ENCODE results near the gene DUOX1. TPM values are rescaled to one million over a fixed set of nuclear protein-coding genes. Genes with fewer than 3 reads are reported as not detected.

DUOX1 gene
- total and polyA plus RNA-seq, 2 donors (not counting 3 experiments of a cell fraction or from before 2014, with no cell fraction given): not detected

DNA sequence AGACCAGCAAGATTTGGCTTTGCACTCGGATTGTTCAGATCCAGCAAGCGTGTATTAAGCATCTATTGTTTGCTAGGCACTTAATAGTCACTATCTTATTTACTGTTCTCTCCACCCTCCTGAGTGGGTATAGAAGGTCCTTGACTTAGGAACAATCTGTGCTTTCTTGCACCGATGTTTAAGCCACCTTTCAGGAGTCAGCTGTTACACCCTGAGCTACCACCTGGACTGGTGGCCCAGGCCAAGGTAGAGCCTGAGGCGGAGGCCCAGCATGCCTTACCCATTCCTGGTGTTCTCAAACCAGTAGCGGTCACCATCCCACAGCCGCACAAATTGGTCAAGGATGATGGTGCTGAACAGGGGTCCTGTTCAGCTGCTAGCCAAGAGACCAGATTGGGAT is 10.0 kb downstream of the DUOX1 start:
- Histone ChIP-seq H3K4me1 (ENCODE audit: control insufficient read depth, extremely low read depth, insufficient read depth, low read length) (no peaks in the 10 kb centered on the region), H3K9me3 (replicated peaks; ENCODE audit: control insufficient read depth, insufficient read depth, low read length) (no peaks in the 10 kb centered on the region), H4K20me1 (replicated peaks; ENCODE audit: control insufficient read depth, extremely low read depth, insufficient read depth, low read length) (no peaks in the 10 kb centered on the region), H3K27me3 (ENCODE audit: control insufficient read depth in 2 of 2, insufficient read depth in 2 of 2, low read length in 2 of 2) (peaks cover 15 to 17% of the 10 kb centered on the region in 2 experiments), H2AFZ (ENCODE audit: low read depth, low read length) (no peak overlapping the region), H3K79me2 (ENCODE audit: control insufficient read depth, insufficient read depth, low read length) (no peaks in the 10 kb centered on the region), H3K27ac (ENCODE audit: insufficient read depth, low read depth, low read length) (no peak overlapping the region), H3K9ac (replicated peaks; ENCODE audit: extremely low read depth, insufficient read depth, low read length) (no peak overlapping the region), H3K9me1 (replicated peaks; ENCODE audit: control insufficient read depth, extremely low read depth, insufficient read depth, low read length) (no peaks in the 10 kb centered on the region), H3K36me3 (ENCODE audit: control insufficient read depth in 2 of 2, extremely low read depth in 1 of 2, insufficient read depth in 2 of 2, low read length in 2 of 2) (no peaks in the 10 kb centered on the region), H3K4me2 (ENCODE audit: insufficient read depth, low read length) (no peak overlapping the region), H3K4me3 (replicated peaks in 1 of 3; ENCODE audit: insufficient read depth in 1 of 3, low read depth in 1 of 3, low read length in 3 of 3) (no peak overlapping the region)
- FAIRE-seq (no peak), DNase-seq (ENCODE audit: low read depth, low spot score) (no peak)
- ChIA-PET POLR2A (no interaction called here), CTCF (interaction anchor here (1.1 to 1.6 kb wide), 2 partner anchors 9 to 13 kb away, joined by 3 to 8 read pairs; no protein-coding TSS in a partner anchor)
- no peak for TF ChIP-seq JUN (IDR thresholded peaks at IDR 0.05; ENCODE audit: borderline replicate concordance, insufficient read depth, insufficient read length, low read depth)
- no peak for TF ChIP-seq POLR2AphosphoS5 (IDR thresholded peaks at IDR 0.05; ENCODE audit: insufficient read depth, low read depth, low read length)
- TF ChIP-seq GATA2 (IDR thresholded peaks at IDR 0.05; ENCODE audit: insufficient read depth, insufficient read length, low read depth, low read length): no peak
- TF ChIP-seq FOS (IDR thresholded peaks at IDR 0.05; ENCODE audit: borderline replicate concordance, insufficient read depth, low read length): no peak
- TF ChIP-seq, protein P1, sequence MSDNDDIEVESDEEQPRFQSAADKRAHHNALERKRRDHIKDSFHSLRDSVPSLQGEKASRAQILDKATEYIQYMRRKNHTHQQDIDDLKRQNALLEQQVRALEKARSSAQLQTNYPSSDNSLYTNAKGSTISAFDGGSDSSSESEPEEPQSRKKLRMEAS (IDR thresholded peaks at IDR 0.05; ENCODE audit: insufficient read depth, insufficient read length): no peak
- TF ChIP-seq, protein P2, sequence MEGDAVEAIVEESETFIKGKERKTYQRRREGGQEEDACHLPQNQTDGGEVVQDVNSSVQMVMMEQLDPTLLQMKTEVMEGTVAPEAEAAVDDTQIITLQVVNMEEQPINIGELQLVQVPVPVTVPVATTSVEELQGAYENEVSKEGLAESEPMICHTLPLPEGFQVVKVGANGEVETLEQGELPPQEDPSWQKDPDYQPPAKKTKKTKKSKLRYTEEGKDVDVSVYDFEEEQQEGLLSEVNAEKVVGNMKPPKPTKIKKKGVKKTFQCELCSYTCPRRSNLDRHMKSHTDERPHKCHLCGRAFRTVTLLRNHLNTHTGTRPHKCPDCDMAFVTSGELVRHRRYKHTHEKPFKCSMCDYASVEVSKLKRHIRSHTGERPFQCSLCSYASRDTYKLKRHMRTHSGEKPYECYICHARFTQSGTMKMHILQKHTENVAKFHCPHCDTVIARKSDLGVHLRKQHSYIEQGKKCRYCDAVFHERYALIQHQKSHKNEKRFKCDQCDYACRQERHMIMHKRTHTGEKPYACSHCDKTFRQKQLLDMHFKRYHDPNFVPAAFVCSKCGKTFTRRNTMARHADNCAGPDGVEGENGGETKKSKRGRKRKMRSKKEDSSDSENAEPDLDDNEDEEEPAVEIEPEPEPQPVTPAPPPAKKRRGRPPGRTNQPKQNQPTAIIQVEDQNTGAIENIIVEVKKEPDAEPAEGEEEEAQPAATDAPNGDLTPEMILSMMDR (IDR thresholded peaks at IDR 0.05; ENCODE audit: extremely low read depth in 1 of 2, insufficient read depth in 1 of 2, low read depth in 1 of 2, low read length in 2 of 2): no peak
- no peak for TF ChIP-seq POLR2A (IDR thresholded peaks at IDR 0.05; ENCODE audit: low read depth, low read length)
- no peak for TF ChIP-seq MYC (IDR thresholded peaks at IDR 0.05; ENCODE audit: low read depth, low read length)
- no peak for TF ChIP-seq EZH2 (IDR thresholded peaks at IDR 0.05; ENCODE audit: borderline replicate concordance, low read depth, low read length, severe bottlenecking)
- dilution Hi-C loops (cut with MboI; ENCODE audit: extremely low pct_ligation_motif_present, low sequenced_read_pairs): no loop called here
- intact Hi-C loops (cut with micrococcal nuclease): no loop called here
- BruUV-seq (replicated peaks): no TSS peak
